Measurements from ENCODE around the gene EPHB4.
"Not testable (repeated sequence)": the region's sequence is repeated elsewhere in the genome, so short reads cannot be mapped to it uniquely, and the experiment has no call there.

Gene EPHB4

GRCh38 chr7:100827330-100828226 lies at the start of gene EPHB4:
TSS of gene EPHB4 (minus strand) at chr7:100827523. CDS start at chr7:100827030, 493 bp downstream.
- no peak for DNase-seq

- peak; percentile 45 for DNase-seq
These were observed 48.0 kb upstream of the EPHB4 start for GRCh38 chr7:100875356-100875751.

GRCh38 chr7:100874577-100875355 lies 47.4 kb upstream of the EPHB4 start, which contains the start of gene SRRT:
TSS of gene SRRT (plus strand) at chr7:100875103. CDS start at chr7:100875591, 488 bp downstream.
- peak; percentile 99 for DNase-seq

GRCh38 chr7:100874300-100874576 lies 46.9 kb upstream of the EPHB4 start:
- DNase-seq, result peak; percentile 57

GRCh38 chr7:100873599-100874299 lies 46.4 kb upstream of the EPHB4 start:
- no peak for DNase-seq

GRCh38 chr7:100867776-100868485 lies 40.6 kb upstream of the EPHB4 start:
- no peak for DNase-seq

- no peak for DNase-seq
These were observed 39.9 kb upstream of the EPHB4 start, which contains the start of gene TRIP6 for GRCh38 chr7:100867040-100867775. TSS of gene TRIP6 (plus strand) at chr7:100867387. CDS start at chr7:100867498, 111 bp downstream.

GRCh38 chr7:100866729-100867039 lies 39.4 kb upstream of the EPHB4 start:
- no peak for DNase-seq

- DNase-seq, result no peak
These were observed 38.8 kb upstream of the EPHB4 start for GRCh38 chr7:100865938-100866728.

- no peak for DNase-seq
These were observed 38.1 kb upstream of the EPHB4 start for GRCh38 chr7:100865372-100865911.

- no peak for DNase-seq
These were observed 37.0 kb upstream of the EPHB4 start for GRCh38 chr7:100864263-100864845.

GRCh38 chr7:100863406-100863950 lies 36.2 kb upstream of the EPHB4 start:
- no peak for DNase-seq

GRCh38 chr7:100861616-100861985 lies 34.3 kb upstream of the EPHB4 start:
- DNase-seq, result no peak

- no peak for DNase-seq
These were observed 33.6 kb upstream of the EPHB4 start for GRCh38 chr7:100860702-100861615.

- DNase-seq, result no peak
These were observed 32.5 kb upstream of the EPHB4 start for GRCh38 chr7:100859856-100860255.

GRCh38 chr7:100856871-100857282 lies 29.6 kb upstream of the EPHB4 start:
- no peak for DNase-seq

- DNase-seq, result no peak
These were observed 28.2 kb upstream of the EPHB4 start for GRCh38 chr7:100855515-100855914.

- DNase-seq, result not testable (repeated sequence)
These were observed 27.6 kb upstream of the EPHB4 start for GRCh38 chr7:100854899-100855298.
